GM19467 (cell line): ENCODE measurements around the gene DLX5.

Experiments used
- ATAC-seq: cut with Tn5 transposase; IDR thresholded peaks from one replicate; pipeline ENCODE4 v1.9.1; 2021; ENCODE audit warnings: mild to moderate bottlenecking, moderate library complexity; ENCODE audit not compliant: unreplicated experiment

The DLX5 gene

DNA sequence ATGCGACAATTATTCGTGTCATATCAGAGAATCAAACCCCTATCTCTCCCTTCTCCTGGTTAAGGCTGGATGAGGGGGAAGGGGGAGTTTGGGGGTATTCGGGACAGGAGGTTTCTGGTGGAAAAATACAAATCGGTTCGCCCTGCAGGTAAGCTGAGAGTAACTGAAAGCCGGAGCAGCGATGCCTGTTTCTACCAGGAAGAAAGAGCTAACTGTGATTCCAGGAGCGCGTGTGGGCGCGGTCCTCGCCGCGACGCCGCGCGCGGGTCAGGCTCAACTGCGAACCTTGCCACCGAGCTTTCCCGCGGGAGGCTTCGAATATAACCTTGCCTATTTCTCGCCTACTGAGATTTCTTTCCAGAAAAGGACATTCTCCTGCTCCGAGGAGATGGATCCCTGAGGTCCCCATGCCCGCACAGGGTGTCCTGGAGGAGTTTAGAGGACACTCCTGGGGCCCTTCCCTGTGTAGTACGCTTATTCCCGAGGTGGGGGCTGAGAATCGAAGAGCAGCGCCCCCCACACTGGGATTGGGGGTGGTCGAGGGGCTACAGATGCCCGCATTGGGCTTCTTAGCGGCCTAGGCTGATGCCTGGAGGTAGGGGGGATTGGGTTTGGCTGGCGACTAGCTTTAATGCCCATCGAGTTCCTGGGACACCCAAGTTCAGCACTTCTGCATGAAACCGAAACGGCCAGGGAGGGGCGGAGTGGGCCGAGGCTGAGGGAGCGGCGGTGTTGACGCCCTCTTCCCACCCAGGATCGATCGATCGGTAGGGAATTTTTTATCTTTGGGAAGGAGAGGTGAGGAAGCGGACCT, 32.2 kb downstream of the DLX5 start:
- no peak for ATAC-seq

DNA sequence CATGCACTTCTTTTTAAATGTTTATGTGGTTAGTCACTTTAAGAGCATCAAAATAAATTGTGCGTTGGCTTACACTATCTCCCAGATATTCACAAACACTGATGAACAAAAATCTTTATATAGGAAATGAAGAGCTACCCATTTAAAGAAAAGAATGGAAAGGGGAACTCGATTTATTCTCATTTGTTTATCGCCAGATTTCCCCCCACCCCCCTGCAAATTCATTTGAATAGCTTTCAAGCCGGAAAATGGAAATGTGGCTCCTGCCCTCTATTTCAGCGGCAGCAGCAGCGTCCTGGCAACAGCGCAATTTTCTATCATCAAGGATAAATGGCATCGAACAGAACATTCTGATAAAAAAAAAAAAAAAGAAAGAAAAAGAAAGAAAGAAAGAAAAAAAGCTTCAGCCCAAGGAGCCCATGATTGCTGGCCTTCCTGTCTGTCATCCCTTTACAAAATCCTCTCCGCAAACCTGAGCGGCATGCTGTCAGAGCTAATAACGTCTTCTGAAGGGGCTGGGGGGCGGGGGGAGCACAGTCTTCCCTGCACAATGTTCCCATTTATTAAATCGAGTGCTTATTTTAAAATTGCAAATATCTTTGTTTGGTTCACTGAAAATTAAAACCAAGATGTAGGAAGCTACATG, 33.0 kb downstream of the DLX5 start:
- ATAC-seq = no peak

DNA sequence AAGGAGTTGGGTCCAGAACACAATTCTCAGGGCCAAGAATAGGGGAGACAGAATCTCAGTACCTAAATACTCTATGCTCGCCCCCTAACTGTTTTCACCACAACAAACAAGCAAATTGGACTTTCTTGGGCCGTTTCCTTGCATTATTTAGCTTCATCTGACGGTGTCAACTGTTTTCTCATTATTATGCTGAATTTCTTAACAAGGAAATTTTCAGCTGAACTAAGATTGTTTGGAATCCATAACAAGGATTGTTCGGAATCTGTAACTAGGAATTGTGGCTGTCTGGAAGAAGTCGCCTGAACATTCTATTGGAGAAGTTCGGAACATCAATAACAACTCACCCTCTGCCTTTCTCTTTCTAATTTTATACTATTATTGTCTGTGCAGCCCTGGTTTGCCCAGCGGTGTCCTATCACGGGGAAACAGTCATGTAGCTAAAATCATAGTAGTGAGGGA, 34.7 kb downstream of the DLX5 start:
- no peak for ATAC-seq

DNA sequence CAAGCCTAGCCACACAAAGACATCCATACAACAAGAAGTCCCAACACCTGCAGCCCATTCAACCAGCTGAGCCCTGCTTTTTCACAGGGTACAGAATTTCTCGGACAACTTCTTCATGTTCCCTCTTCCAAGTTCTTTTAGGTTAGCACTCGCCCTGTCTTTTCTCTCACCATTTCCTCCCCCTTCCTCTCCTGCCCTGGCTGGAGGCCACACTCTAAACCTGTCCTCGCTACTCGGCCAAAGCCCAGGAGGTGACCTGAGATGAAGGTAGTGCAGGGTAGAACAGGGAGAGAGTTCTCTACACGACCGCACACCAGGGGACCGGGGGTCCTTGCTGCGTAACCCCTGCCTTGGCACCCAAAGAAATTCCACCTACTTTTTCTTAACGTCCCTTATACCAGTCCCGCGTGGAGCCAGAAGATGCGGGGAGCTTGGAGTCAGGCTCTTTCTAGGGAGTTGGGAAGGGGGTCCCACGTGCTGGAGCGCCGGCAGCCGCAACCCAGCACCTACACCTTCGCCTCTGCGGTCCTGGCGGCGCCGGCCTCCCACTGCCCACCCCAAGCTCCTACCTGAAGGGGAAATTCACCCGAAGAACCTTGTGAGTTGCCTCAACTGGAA, 35.3 kb downstream of the DLX5 start:
- no peak for ATAC-seq

DNA sequence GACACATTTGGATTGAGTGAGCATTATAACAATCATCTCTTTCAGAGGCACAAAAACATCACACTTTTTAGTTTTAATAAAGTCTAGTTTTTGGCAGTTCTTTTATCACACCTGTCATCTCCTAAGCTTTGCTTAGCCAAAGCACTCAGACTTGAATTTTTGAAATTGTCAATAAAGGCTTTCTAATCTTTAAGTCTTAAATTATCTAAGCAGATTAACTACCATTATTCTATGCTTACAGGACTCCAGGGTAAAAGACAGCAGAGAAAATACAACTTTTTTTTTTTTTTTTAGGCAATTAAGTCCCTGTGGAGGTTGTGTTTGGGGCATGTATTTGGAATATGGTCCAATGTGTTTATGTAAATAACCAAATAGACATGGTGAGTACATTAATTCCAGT, 36.9 kb downstream of the DLX5 start:
- ATAC-seq = no peak

DNA sequence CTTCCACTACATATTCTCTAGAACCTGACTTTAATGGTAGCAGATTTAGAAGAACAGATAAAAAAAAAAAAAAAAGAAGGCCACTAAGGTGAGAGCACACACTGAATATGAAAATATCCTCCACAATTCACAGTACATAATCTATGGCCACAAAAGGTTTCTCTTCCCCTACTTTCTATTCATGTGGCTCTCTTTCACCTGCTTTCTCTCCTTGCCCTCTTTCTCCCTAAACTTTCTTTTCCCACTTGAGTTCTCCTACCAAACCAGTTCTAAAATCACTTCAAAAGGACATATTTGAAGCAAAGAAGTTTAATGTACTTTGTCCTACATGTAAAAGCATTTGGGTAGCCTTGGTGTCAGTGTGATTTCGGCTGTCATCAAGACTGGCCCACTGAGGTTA, 37.7 kb downstream of the DLX5 start:
- ATAC-seq = no peak

DNA sequence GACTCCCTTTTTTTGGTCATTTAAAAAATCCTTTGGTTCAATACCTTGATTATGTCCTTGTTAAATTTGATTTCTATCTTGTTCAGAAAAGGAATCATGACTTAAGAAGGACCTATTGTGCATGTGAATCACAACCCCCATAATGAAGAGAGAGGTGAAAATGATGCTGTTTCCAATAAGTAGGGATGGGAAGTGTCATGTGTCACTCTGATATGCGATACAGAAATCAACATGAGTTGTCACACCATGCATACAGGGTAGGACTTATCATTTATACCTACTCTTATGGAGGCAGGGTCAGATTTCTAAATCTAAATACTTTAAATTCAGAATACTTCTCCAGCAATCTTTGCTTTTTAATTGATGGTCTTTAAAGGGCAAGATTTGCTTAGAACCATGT, 38.6 kb downstream of the DLX5 start:
- ATAC-seq = no peak

DNA sequence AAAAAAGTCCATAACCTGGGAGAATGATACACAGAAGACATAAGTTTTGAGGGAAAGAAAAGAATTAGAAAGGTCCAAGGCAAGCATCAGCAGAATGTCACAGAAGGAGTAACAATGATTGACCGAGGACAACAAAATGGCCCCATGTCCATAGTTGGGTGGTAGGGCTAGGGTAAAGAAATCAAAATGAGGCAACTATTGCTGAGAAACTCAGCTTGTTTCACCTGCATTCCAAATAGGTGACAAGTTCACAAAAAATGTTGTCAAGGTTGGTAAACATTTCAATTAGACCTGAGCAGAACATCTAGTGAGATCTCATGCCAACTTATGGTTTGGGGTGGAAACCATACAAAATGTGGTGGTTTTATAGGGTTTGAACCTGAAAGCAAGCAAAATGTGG, 42.0 kb downstream of the DLX5 start:
- ATAC-seq = no peak

DNA sequence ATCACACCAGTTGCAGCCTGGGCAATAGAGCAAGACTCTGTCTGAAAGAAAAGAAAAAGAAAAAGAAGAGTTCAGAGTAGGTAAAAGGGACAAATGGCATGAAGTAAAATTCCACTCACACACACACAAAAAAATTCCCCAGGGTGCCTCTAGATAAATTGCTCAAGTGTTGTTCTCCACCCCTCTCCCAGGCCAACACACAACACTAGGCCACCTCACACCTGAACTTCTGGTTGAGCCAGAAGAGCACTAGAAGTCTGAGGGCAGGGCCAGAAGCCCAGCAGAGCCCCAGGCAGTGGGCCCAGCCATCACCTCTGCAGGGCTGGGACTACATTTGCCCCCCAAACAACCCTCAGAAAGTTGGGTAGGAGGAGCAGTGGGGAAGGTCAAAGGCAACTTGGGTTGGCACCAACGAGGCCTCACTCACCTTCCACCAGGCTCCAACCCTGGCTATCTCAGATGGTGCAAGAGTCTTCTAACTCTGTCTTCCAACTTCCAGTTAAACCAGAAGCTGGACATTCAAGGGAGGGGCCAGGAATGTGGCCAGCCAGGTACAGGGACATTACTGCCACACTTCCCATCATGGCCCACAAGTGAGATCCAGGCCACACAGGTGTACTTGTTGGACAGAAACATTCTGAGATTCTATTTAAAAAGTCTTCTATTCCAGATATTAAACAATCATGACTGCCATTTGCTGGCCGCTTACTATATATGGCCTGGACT, 44.9 kb downstream of the DLX5 start:
- no peak for ATAC-seq

DNA sequence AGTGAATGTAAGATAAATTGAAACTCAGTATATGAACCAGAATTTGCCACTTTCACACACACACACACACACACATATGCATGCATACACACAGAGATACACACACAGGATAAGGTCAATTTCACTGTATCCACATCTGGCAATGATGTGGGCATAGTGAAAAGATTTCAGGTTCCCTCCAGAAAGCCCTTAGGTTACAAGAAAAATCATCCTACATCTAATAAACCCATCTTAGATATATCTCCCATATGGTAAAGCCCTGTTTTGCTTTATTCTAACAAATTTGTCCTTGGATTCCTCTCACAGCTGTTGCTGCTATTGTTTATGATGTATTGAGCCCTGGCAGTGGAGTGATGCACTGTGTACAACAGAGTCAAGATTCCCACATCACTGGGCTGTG, 47.2 kb downstream of the DLX5 start:
- no peak for ATAC-seq

DNA sequence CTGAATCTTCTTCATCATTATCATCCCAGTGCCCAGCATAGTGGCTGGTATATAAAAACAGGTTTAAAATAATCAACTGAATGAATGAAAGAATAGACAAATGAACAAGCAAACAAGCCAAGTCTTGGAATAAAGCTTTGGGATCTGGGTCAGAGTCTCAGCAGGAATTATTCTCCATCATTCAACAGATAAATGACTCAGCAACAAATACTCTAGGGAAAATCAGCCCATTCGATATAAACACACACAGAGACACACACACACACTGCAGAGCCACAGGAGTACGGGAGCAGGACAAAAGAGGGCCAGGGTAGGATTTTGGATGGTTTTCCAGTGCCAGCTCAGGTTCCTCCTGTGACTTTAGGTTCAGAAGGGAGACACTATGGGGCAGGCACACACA, 48.5 kb downstream of the DLX5 start:
- ATAC-seq = no peak

DNA sequence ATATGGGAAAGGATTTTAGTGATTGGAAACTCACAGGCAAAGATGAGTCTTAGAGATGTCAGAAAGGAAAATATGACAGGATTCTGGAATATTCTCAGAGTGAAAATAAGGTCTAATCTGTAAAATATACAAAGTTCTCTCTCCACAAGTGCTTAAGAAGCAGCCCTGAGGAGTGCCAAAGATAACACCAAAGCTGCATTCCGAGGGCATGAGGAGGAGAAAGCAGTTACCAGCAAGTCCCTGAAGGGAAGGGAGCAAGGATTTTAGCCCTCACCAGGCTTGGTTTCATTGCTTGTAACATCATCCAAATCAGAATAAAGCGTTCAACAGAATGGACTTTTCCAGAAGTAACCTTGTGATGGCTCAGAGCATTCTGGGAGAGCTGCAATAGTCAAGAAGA, 50.6 kb downstream of the DLX5 start:
- no peak for ATAC-seq

DNA sequence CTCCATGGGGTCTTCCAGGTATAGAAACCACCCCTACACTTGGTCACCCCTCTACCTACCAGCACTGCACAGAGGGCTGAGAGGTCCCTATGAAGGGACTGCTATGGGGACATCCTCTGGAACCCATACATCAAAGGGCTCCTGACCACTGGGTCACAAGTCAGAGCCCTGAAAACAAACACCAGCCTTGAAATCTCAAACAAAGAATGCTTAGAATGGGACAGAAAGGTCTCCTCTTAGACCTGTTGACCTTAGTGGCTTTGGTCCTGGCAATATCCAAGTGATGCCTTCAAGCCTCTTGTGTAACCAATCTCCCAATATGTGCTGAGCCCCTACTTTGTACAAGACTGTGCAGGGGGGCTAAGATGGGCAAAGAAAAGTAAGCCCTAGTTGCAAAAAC, 53.9 kb downstream of the DLX5 start:
- ATAC-seq = no peak
